Endothelial cell of hepatic sinusoid (primary cell): ENCODE data around the gene PLA2G2D.

Experiments
- in situ Hi-C: cut with HindIII; loops from 2 replicates; pipeline ENCODE4 v1.10.0; 2017; ENCODE audit warnings: low sequenced_read_pairs

Gene PLA2G2D

GRCh38 chr1:20117236-20117635, 2.1 kb downstream of the PLA2G2D start:
- in situ Hi-C loops = no loop called here

GRCh38 chr1:20115916-20116315, 3.4 kb downstream of the PLA2G2D start:
- in situ Hi-C loops = no loop called here

- in situ Hi-C loops = no loop called here
Observed at GRCh38 chr1:20115479-20115878, 3.9 kb downstream of the PLA2G2D start.

GRCh38 chr1:20114021-20114648, 5.2 kb downstream of the PLA2G2D start:
- in situ Hi-C loops = loop anchor here (5.0 kb wide), 1 partner anchor 53 kb away; no protein-coding TSS in a partner anchor

GRCh38 chr1:20112279-20113000, 6.9 kb downstream of the PLA2G2D start:
- in situ Hi-C loops = loop anchor here (5.0 kb wide), 1 partner anchor 55 kb away; no protein-coding TSS in a partner anchor

GRCh38 chr1:20111452-20111851, 7.9 kb downstream of the PLA2G2D start:
- in situ Hi-C loops = loop anchor here (5.0 kb wide), 1 partner anchor 56 kb away; no protein-coding TSS in a partner anchor

GRCh38 chr1:20110679-20111078, 8.7 kb downstream of the PLA2G2D start:
- in situ Hi-C loops = loop anchor here (5.0 kb wide), 1 partner anchor 57 kb away; no protein-coding TSS in a partner anchor

- in situ Hi-C loops = no loop called here
Observed at GRCh38 chr1:20109223-20109856, 10.0 kb downstream of the PLA2G2D start.

- in situ Hi-C loops = no loop called here
Observed at GRCh38 chr1:20108366-20109123, 10.8 kb downstream of the PLA2G2D start.

- in situ Hi-C loops = no loop called here
Observed at GRCh38 chr1:20107796-20108195, 11.5 kb downstream of the PLA2G2D start.

GRCh38 chr1:20107351-20107750, 12.0 kb downstream of the PLA2G2D start:
- in situ Hi-C loops = no loop called here

GRCh38 chr1:20105856-20106255, 13.5 kb downstream of the PLA2G2D start:
- in situ Hi-C loops = no loop called here

- in situ Hi-C loops = loop anchor here (5.0 kb wide), 1 partner anchor 44 kb away; no protein-coding TSS in a partner anchor
Observed at GRCh38 chr1:20102875-20103274, 16.5 kb downstream of the PLA2G2D start.

GRCh38 chr1:20100632-20101355, 18.5 kb downstream of the PLA2G2D start:
- in situ Hi-C loops = loop anchor here (5.0 kb wide), 1 partner anchor 47 kb away; no protein-coding TSS in a partner anchor

- in situ Hi-C loops = no loop called here
Observed at GRCh38 chr1:20099533-20099932, 19.8 kb downstream of the PLA2G2D start.

- in situ Hi-C loops = no loop called here
Observed at GRCh38 chr1:20096840-20097447, 22.4 kb downstream of the PLA2G2D start.

GRCh38 chr1:20095564-20096434, 23.5 kb downstream of the PLA2G2D start:
- in situ Hi-C loops = no loop called here

GRCh38 chr1:20093940-20094391, 25.4 kb downstream of the PLA2G2D start:
- in situ Hi-C loops = loop anchor here (5.0 kb wide), 1 partner anchor 78 kb away; no protein-coding TSS in a partner anchor

GRCh38 chr1:20093303-20093702, 26.0 kb downstream of the PLA2G2D start:
- in situ Hi-C loops = loop anchor here (5.0 kb wide), 1 partner anchor 79 kb away; no protein-coding TSS in a partner anchor
